HEK293T (cell line): ENCODE measurements around the gene ADAM29.
A peak's percentile ranks its signal among the peaks of the same experiment; 100 is the strongest.

Source experiments
- CTCF ChIA-PET: fragments of 350-600 bp; formaldehyde crosslinking; extraction: SDS; loops from one replicate; lab custom pipeline; 2021; ENCODE audit warnings: antibody characterized with exemption, inconsistent platforms; lab: Yijun Ruan, JAX
- POLR2A ChIA-PET: fragments of 350-600 bp; formaldehyde crosslinking; extraction: SDS; loops from one replicate; lab custom pipeline; 2020; ENCODE audit warnings: antibody characterized with exemption, inconsistent platforms; lab: Yijun Ruan, JAX
- DNase-seq: peaks from one replicate; pipeline ENCODE4 v3.0.0; 2012; ENCODE audit warnings: mixed read lengths; ENCODE audit errors: extremely low spot score
- ARNT ChIP-seq: fragments of 450-650 bp; IDR thresholded peaks from 2 replicates; pipeline ENCODE4 v1.6.1; 2017; ENCODE audit warnings: mild to moderate bottlenecking
- BHLHE40 ChIP-seq: fragments of 450-650 bp; IDR thresholded peaks from 2 replicates; pipeline ENCODE4 v1.6.1; 2016; ENCODE audit warnings: mild to moderate bottlenecking, moderate library complexity, borderline replicate concordance
- CTBP1 ChIP-seq: fragments of 450-650 bp; IDR thresholded peaks from 2 replicates; pipeline ENCODE4 v1.6.1; 2016; ENCODE audit warnings: borderline replicate concordance
- ELF4 ChIP-seq: fragments of 450-650 bp; IDR thresholded peaks from 2 replicates; pipeline ENCODE4 v1.6.1; 2017; ENCODE audit warnings: antibody characterized with exemption
- FOXA1 ChIP-seq: fragments of 450-650 bp; IDR thresholded peaks from 2 replicates; pipeline ENCODE4 v1.6.1; 2016; ENCODE audit warnings: mild to moderate bottlenecking
- FOXK2 ChIP-seq: fragments of 450-650 bp; IDR thresholded peaks from 2 replicates; pipeline ENCODE4 v1.6.1; 2016; ENCODE audit warnings: mild to moderate bottlenecking
- FOXM1 ChIP-seq: fragments of 450-650 bp; IDR thresholded peaks from 2 replicates; pipeline ENCODE4 v1.6.1; 2017; ENCODE audit warnings: mild to moderate bottlenecking, borderline replicate concordance
- HDGF ChIP-seq: fragments of 450-650 bp; IDR thresholded peaks from 2 replicates; pipeline ENCODE4 v1.6.1; 2017; ENCODE audit warnings: antibody characterized with exemption, borderline replicate concordance
- L3MBTL2 ChIP-seq: fragments of 450-650 bp; conservative IDR thresholded peaks from 2 replicates; pipeline ENCODE4 v1.6.1; 2016; ENCODE audit warnings: mild to moderate bottlenecking
- LEF1 ChIP-seq: fragments of 450-650 bp; IDR thresholded peaks from 2 replicates; pipeline ENCODE4 v1.6.1; 2017; ENCODE audit warnings: mild to moderate bottlenecking, borderline replicate concordance
- NFRKB ChIP-seq: fragments of 450-650 bp; IDR thresholded peaks from 2 replicates; pipeline ENCODE4 v1.6.1; 2016; ENCODE audit warnings: mild to moderate bottlenecking, moderate library complexity
- SP1 ChIP-seq: fragments of 450-650 bp; IDR thresholded peaks from 2 replicates; pipeline ENCODE4 v1.6.1; 2017
- SUZ12 ChIP-seq: fragments of 450-650 bp; IDR thresholded peaks from 2 replicates; pipeline ENCODE4 v1.6.1; 2016; ENCODE audit warnings: mild to moderate bottlenecking
- TARDBP ChIP-seq: fragments of 450-650 bp; IDR thresholded peaks from 2 replicates; pipeline ENCODE4 v1.6.1; 2016
- ZNF384 ChIP-seq: fragments of 450-650 bp; IDR thresholded peaks from 2 replicates; pipeline ENCODE4 v1.6.1; 2016
- TF ChIP-seq, protein P1 (sequence below): fragments of 450-650 bp; IDR thresholded peaks from 2 replicates; pipeline ENCODE4 v1.6.1; 2016

ADAM29 gene

DNA sequence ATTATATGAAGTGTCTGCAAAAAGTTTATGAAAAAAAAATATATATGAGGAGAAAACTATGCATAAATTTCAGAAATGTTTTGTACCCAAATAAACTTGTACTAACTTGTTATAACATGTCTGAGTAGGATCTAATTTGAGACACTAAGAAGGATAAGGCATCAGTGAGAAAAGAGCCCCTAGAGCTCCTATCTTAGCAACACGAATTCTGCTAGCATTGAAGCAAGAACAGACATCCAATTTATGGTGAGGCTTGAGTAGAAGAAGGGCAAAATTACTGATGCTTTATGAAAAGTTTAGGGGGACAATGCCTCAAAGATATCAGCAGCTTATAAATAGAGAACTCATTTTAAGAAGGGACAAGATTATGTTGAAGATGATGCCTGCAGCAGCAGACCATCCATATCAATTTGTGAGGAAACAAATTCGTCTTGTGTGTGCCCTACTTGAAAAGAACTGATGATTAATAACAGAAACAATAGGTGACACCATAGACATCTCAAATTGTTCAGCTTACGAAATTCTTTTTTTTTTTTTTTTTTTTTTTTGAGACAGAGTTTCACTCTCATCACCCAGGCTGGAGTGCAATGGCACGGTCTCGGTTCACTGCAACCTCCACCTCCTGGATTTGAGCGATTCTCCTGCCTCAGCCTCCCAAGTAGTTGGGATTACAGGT is 35.7 kb upstream of the ADAM29 start:
- ChIA-PET CTCF (no interaction called here), POLR2A (no interaction called here)
- TF ChIP-seq ARNT (no peak), LEF1 (no peak), BHLHE40 (no peak), FOXA1 (no peak), ZNF384 (no peak), SUZ12 (no peak), NFRKB (no peak), TARDBP (no peak), HDGF (no peak), CTBP1 (no peak), FOXK2 (no peak)
- TF ChIP-seq, protein P1, sequence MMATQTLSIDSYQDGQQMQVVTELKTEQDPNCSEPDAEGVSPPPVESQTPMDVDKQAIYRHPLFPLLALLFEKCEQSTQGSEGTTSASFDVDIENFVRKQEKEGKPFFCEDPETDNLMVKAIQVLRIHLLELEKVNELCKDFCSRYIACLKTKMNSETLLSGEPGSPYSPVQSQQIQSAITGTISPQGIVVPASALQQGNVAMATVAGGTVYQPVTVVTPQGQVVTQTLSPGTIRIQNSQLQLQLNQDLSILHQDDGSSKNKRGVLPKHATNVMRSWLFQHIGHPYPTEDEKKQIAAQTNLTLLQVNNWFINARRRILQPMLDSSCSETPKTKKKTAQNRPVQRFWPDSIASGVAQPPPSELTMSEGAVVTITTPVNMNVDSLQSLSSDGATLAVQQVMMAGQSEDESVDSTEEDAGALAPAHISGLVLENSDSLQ: no peak
- no peak for DNase-seq

DNA sequence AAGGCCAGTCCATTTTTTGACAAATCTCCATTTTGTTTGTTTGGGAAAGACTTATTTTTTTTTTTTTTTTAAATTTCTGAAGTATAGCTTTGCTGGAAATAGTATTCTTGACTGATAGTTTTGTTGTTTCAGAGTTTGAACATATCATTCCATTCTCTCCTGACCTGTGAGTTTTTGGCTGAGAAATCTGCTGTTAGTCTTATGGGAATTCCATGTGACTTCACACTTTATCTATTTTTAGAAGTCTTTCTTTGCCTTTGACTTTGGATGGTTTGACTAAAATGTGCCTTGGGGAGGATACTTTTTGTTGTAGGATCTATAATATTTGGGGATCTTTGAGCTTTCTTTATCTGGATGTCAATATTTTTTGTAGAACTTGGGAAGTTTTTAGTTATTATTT is 10.7 kb upstream of the ADAM29 start:
- no peak for TF ChIP-seq FOXA1
- 0 out of 2 replicates have a peak, but pooled peaks have one; percentile 32 for TF ChIP-seq L3MBTL2
- DNase-seq: no peak
- ChIA-PET POLR2A (no interaction called here), CTCF (no interaction called here)

DNA sequence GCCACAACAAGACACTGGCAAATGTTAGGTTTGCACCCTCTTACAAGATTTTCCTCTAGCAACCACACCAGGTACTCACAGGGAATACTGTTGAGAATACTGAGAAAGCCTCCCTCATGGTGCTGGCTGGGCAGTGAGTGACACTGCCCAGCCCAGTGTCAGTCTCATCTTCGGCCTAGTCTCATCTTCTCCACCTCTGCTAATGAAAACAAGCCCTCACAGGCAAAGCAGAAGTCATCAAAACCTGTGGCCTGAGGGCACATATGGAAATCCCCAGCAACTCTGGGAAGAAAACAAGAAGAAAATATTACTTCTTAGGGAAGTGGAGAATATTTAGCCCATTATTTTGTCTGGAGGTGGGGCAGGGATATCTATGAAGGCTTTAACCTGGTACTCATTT is 7.9 kb upstream of the ADAM29 start:
- POLR2A ChIA-PET: no interaction called here
- no peak for TF ChIP-seq ARNT
- no peak for TF ChIP-seq FOXA1
- no peak for TF ChIP-seq SUZ12
- TF ChIP-seq BHLHE40: no peak
- no peak for TF ChIP-seq CTBP1
- TF ChIP-seq SP1: no peak
- TF ChIP-seq NFRKB: no peak
- TF ChIP-seq, protein P1: no peak
- no peak for TF ChIP-seq HDGF
- TF ChIP-seq FOXM1: no peak
- no peak for TF ChIP-seq TARDBP
- TF ChIP-seq ZNF384: no peak
- no peak for TF ChIP-seq LEF1
- no peak for TF ChIP-seq ELF4
- TF ChIP-seq L3MBTL2: no peak
- TF ChIP-seq FOXK2: no peak
- DNase-seq: no peak
- CTCF ChIA-PET: no interaction called here

DNA sequence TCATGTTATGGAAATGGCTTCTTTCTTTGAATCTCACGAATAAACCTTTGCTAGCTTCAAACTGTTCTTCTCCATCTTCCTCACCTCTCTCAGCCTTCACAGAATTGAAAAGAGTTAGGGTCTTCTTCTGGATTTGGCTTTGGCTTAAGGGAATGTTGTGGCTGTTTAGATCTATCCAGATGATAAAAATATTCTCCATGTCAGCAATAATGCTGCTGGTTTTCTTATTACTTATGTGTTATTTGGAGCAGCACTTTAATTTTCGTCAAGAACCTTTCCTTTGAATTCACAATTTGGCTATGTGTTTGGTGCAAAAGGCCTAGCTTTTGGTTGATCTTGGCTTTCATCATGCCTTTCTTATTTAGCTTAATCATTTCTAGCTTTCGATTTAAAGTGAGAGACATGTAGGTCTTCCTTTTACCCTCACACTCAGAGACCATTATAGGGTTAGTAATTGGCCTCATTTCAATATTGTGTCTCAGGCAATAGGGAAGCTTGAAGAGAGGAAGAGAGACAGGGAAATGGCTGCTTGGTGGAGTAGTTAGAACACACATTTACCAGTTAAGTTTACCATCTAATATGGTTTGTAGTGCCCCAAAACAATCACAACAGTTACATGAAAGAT is 5.1 kb upstream of the ADAM29 start:
- CTCF ChIA-PET: no interaction called here
- POLR2A ChIA-PET: no interaction called here
- TF ChIP-seq HDGF (no peak), SP1 (no peak), NFRKB (no peak), ARNT (no peak), BHLHE40 (no peak), SUZ12 (no peak), L3MBTL2 (no peak), FOXM1 (no peak), TARDBP (no peak), FOXA1 (no peak)
- TF ChIP-seq, protein P1: no peak
- DNase-seq: no peak

DNA sequence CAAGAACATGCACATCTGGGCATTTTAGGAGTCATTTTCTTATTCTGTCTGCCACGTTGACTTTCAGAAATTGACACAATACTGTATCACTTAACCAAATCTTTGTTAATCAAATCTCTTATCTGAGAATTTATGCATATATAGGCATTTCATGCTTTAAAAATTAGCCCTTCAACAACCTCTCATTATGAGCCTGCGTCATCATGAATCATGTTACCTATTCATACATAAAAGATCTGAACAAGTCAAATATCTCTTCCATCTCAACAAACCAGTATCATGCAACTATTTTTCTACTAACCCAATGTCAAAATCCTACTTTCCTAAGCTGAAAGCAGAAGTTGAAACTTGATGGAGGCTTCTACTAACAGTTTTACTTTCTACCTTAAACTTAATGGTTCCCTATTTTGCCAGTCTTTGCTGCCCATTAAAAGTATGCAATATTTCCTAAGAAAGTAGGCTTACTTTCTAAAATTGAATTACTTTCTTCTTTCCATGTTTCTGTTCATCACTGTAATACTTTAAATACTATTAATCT is 1.8 kb downstream of the ADAM29 start:
- CTCF ChIA-PET: no interaction called here
- POLR2A ChIA-PET: no interaction called here
- no peak for TF ChIP-seq LEF1
- TF ChIP-seq FOXM1: no peak
- TF ChIP-seq NFRKB: no peak
- no peak for TF ChIP-seq BHLHE40
- DNase-seq: no peak

DNA sequence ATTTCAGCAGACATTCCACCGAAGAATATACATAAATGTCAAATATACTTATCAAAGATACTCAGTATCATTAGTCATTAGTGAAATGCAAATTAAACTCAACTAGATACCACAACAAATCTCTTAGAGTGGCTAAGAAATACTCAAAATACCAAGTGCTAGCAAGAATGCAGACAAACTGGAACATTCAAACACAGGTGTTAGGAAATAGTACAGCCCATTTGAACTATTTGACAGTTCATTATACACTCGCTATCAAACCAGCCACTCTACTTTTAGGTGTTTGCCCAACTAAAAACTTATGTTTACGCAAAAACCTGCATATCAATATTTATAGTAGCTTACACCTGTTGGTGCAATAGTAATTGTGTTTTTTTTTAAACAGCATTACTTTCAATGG is 8.8 kb downstream of the ADAM29 start:
- CTCF ChIA-PET: no interaction called here
- no peak for DNase-seq
- no peak for TF ChIP-seq FOXA1
- POLR2A ChIA-PET: no interaction called here

DNA sequence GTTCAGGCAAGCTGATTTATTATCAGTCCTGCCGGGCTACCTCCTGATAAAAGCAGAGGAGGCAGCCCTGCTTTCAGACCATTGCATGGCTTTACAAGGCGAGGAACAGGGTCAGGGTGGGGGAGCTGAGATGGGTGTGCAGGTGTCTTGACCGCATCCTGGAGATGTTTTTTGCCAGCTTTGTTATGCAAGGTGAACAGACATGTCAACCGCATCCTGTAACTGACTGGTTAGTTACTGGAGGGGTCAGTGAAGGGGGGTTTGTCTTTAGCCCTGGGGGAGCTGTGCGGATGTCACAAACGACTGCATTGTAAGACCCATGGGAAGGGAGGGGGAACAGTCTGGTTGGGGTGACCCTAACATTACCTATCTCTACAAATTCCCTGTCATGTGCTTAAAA is 10.0 kb downstream of the ADAM29 start:
- DNase-seq: no peak
- ChIA-PET POLR2A (no interaction called here), CTCF (no interaction called here)
- no peak for TF ChIP-seq FOXK2
- no peak for TF ChIP-seq CTBP1
- TF ChIP-seq ELF4: no peak
- TF ChIP-seq FOXA1: no peak
- TF ChIP-seq NFRKB: no peak
- no peak for TF ChIP-seq TARDBP
- TF ChIP-seq LEF1: no peak
- TF ChIP-seq HDGF: no peak
- TF ChIP-seq BHLHE40: no peak
- TF ChIP-seq FOXM1: no peak
